WTC11 (cell line): ENCODE results near the gene RNF19B.

ENCODE experiments used
- ATF2 ChIP-seq: sonication (generic); formaldehyde crosslinking; IDR thresholded peaks from 2 replicates; pipeline ENCODE4 v1.8.1; 2022; ENCODE audit warnings: low read depth, missing genetic modification reagents, borderline replicate concordance
- ATF6 ChIP-seq: sonication (generic); formaldehyde crosslinking; IDR thresholded peaks from 2 replicates; pipeline ENCODE4 v1.8.1; 2023; ENCODE audit warnings: mild to moderate bottlenecking, missing genetic modification reagents
- CTCF ChIP-seq: fragments of 200-600 bp; IDR thresholded peaks from 2 replicates; pipeline ENCODE4 v1.8.0; 2022; ENCODE audit warnings: antibody characterized with exemption
- GRHL2 ChIP-seq: fragments of 250-450 bp; sonication (Bioruptor Pico); IDR thresholded peaks from 2 replicates; pipeline ENCODE4 v1.8.0; 2022; ENCODE audit warnings: mild to moderate bottlenecking, moderate library complexity; ENCODE audit not compliant: insufficient replicate concordance, severe bottlenecking
- MAX ChIP-seq: sonication (generic); formaldehyde crosslinking; IDR thresholded peaks from 2 replicates; pipeline ENCODE4 v1.8.0; 2022; ENCODE audit warnings: mild to moderate bottlenecking, missing genetic modification reagents
- NR2C2 ChIP-seq: sonication (generic); formaldehyde crosslinking; IDR thresholded peaks from 2 replicates; pipeline ENCODE4 v1.8.0; 2022; ENCODE audit warnings: mild to moderate bottlenecking, missing genetic modification reagents
- NR3C1 ChIP-seq: sonication (generic); formaldehyde crosslinking; conservative IDR thresholded peaks from 2 replicates; pipeline ENCODE4 v1.8.1; 2023; ENCODE audit warnings: low read depth, mild to moderate bottlenecking, missing genetic modification reagents
- ZNF263 ChIP-seq: sonication (generic); formaldehyde crosslinking; IDR thresholded peaks from 2 replicates; pipeline ENCODE4 v1.8.1; 2022; ENCODE audit warnings: low read depth, mild to moderate bottlenecking, moderate library complexity, missing genetic modification reagents
- ZNF317 ChIP-seq: sonication (generic); formaldehyde crosslinking; IDR thresholded peaks from 2 replicates; pipeline ENCODE4 v1.8.1; 2023; ENCODE audit warnings: low read depth, mild to moderate bottlenecking, moderate library complexity, missing genetic modification reagents, borderline replicate concordance

GRCh38 chr1:32971576-32971975, 7.0 kb upstream of the RNF19B start:
- no peak for TF ChIP-seq ZNF263 (CRISPR knock-in tag)
- no peak for TF ChIP-seq CTCF
- TF ChIP-seq NR3C1 (CRISPR knock-in tag), result no peak
- TF ChIP-seq ATF6 (CRISPR knock-in tag), result no peak
- TF ChIP-seq MAX (CRISPR knock-in tag), result no peak
- TF ChIP-seq ATF2 (CRISPR knock-in tag), result no peak
- no peak for TF ChIP-seq GRHL2 (CRISPR knock-in tag)
- no peak for TF ChIP-seq ZNF317 (CRISPR knock-in tag)
- TF ChIP-seq NR2C2, result no peak
